ENCODE data around the gene CSF3R. TPM values are rescaled to one million over a fixed set of nuclear protein-coding genes. Genes with fewer than 3 reads are reported as not detected.

CSF3R gene
- total RNA-seq: 10 to 100 TPM; 17.3 to 54.2 (median 28.8) TPM

DNA sequence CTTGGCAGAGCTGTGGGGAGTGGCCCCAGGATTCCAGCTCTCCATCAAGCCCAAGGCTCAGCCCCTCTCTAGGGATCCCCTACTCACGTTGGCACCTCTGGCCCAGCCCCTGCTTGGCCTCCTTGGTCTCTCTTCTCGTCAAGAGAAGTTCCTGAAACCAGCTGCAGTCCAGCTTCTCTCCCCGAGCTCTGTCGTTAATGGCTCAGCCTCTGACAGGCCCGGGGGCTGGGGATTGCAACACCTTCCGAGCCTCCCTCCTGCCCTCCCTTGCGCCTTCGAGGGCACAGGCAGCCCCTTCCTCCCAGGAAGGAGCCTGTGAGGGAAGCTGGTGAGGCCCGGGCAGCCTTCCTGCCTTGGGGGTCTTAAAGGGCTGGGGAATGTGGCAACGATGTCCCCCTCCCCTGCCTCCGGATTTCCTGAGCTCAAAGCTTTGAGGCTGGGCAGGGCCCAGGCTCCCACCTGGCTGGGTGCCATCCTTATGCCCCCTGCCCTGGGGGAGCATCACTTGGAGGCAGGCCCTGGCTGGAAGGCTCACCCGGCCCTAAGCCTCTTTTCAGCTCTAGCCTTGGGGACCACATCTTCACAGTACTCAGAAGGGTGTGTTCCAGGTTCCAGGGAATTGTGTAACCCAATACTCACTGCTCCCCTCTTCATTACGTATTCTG, at the start of gene CSF3R:
Gene CSF3R (minus strand): TSS at position 190 of the 665 bp plus-strand sequence. CDS start 3,417 bp downstream, outside the sequence.
- peak in 1 of 2 donors; percentile 20 for DNase-seq (ENCODE audit: low spot score in 2 of 2)
- H3K27ac ChIP-seq: peak within 1 kb of the TSS; percentile 14 to 55
- no peaks in the 10 kb centered on the region for H3K9me3 ChIP-seq
- H3K27me3 ChIP-seq: no peaks in the 10 kb centered on the region
- H3K4me1 ChIP-seq: no peaks in the 10 kb centered on the region
- H3K36me3 ChIP-seq: no peaks in the 10 kb centered on the region
- TF ChIP-seq POLR2AphosphoS5 (IDR thresholded peaks at IDR 0.05) (no peak), CTCF (IDR thresholded peaks at IDR 0.05) (no peak), POLR2A (IDR thresholded peaks at IDR 0.05) (no peak)
- intact Hi-C loops (cut with DNase I; ENCODE audit: low total_unique reads): no loop called here
- H3K4me3 ChIP-seq: peak within 1 kb of the TSS; percentile 2 to 37 (median 20)

GRCh38 chr1:36531833-36532232, 49.1 kb upstream of the CSF3R start:
- TF ChIP-seq POLR2AphosphoS5 (IDR thresholded peaks at IDR 0.05) (no peak), CTCF (IDR thresholded peaks at IDR 0.05) (no peak), POLR2A (IDR thresholded peaks at IDR 0.05) (no peak)
- Histone ChIP-seq H3K4me1 (no peaks in the 10 kb centered on the region), H3K27me3 (peaks cover 0 to 6% of the 10 kb centered on the region in 2 donors), H3K27ac (no peak overlapping the region), H3K4me3 (no peak overlapping the region), H3K36me3 (no peaks in the 10 kb centered on the region), H3K9me3 (peaks cover 4 to 12% of the 10 kb centered on the region in 2 donors)
- no peak for DNase-seq (ENCODE audit: low spot score in 2 of 2)
- intact Hi-C loops (cut with DNase I; ENCODE audit: low total_unique reads): no loop called here

DNA sequence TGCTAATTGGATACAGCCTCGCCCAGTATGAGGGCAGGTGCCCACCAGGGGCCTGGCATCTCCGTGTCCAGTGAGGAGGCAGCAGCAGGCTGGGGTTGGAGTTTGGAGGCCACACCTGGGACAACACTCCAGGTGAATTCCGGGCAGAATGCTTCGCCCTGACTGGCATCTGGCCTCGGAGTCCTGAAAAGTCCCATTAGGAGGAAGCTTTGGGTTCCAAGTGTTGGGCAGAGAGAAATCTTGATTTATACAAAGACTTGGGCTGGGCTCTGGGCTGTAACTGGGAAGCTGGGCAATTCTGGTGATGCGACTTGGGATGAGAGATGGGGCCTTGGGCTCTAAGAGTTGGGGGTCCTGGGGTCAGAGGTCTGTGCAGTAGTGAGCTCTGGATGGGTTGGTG, 48.1 kb upstream of the CSF3R start:
- peaks cover 0 to 6% of the 10 kb centered on the region in 2 donors for H3K27me3 ChIP-seq
- TF ChIP-seq CTCF (IDR thresholded peaks at IDR 0.05): no peak
- TF ChIP-seq POLR2AphosphoS5 (IDR thresholded peaks at IDR 0.05): no peak
- TF ChIP-seq POLR2A (IDR thresholded peaks at IDR 0.05): no peak
- DNase-seq (ENCODE audit: low spot score in 2 of 2): no peak

DNA sequence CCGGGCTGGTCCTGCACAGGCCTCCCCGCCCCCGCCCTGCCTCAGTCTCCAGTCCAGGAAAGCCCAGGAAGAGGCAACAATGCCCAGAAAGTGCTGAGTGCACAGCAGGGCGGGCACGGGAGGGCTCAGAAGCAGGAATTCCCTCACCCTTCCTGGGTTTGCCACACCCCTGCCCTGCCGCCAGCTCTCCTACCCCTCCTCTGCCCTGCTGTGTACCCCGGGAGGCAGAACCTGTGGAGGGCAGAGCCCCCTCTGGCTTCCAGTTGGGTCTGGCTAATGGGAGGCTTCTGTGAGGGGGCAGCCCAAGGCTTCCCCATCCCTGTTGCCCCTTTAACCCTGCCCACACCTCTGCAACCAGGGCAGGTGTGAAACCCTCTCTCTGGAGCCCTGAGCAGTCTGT, 47.5 kb upstream of the CSF3R start:
- H3K9me3 ChIP-seq: peaks cover 4 to 12% of the 10 kb centered on the region in 2 donors
- no peak for TF ChIP-seq POLR2A (IDR thresholded peaks at IDR 0.05)
- TF ChIP-seq CTCF (IDR thresholded peaks at IDR 0.05): no peak
- no peak for TF ChIP-seq POLR2AphosphoS5 (IDR thresholded peaks at IDR 0.05)
- DNase-seq (ENCODE audit: low spot score in 2 of 2): no peak
- no peaks in the 10 kb centered on the region for H3K4me1 ChIP-seq
- no peaks in the 10 kb centered on the region for H3K36me3 ChIP-seq
- H3K27ac ChIP-seq: no peak overlapping the region
- intact Hi-C loops (cut with DNase I; ENCODE audit: low total_unique reads): no loop called here
- no peak overlapping the region for H3K4me3 ChIP-seq
- peaks cover 0 to 6% of the 10 kb centered on the region in 2 donors for H3K27me3 ChIP-seq

More for the DNA sequence above, 48.1 kb upstream of the CSF3R start:
- H3K27ac ChIP-seq: no peak overlapping the region
- intact Hi-C loops (cut with DNase I; ENCODE audit: low total_unique reads): no loop called here
- H3K9me3 ChIP-seq: peaks cover 4 to 12% of the 10 kb centered on the region in 2 donors
- H3K4me3 ChIP-seq: no peak overlapping the region
- no peaks in the 10 kb centered on the region for H3K36me3 ChIP-seq
- H3K4me1 ChIP-seq: no peaks in the 10 kb centered on the region

GRCh38 chr1:36529769-36530260, 47.1 kb upstream of the CSF3R start:
- Histone ChIP-seq H3K9me3 (peaks cover 4 to 12% of the 10 kb centered on the region in 2 donors), H3K4me3 (no peak overlapping the region), H3K36me3 (no peaks in the 10 kb centered on the region), H3K27ac (no peak overlapping the region), H3K4me1 (no peaks in the 10 kb centered on the region), H3K27me3 (peaks cover 0 to 6% of the 10 kb centered on the region in 2 donors)
- TF ChIP-seq CTCF (IDR thresholded peaks at IDR 0.05) (no peak), POLR2AphosphoS5 (IDR thresholded peaks at IDR 0.05) (no peak), POLR2A (IDR thresholded peaks at IDR 0.05) (no peak)
- no peak for DNase-seq (ENCODE audit: low spot score in 2 of 2)
- intact Hi-C loops (cut with DNase I; ENCODE audit: low total_unique reads): no loop called here

Measured in breast epithelium (tissue), 4 donors.